Thymus (tissue), 11 donors: ENCODE data around the gene KCNMB3. TPM values are rescaled to one million over a fixed set of nuclear protein-coding genes. Genes with fewer than 3 reads are reported as not detected.
"Not testable (repeated sequence)": the region's sequence is repeated elsewhere in the genome, so short reads cannot be mapped to it uniquely, and the experiment has no call there.

Experiments used
- DNase-seq, 9 donors: peaks; one replicate each; pipeline ENCODE4 v3.0.0-alpha.2; 2013; ENCODE audit warnings: low spot score in 9 of 9, low read depth in 6 of 9, missing footprints in 1 of 9
- H3K27ac ChIP-seq, 2 donors: one replicate each; pipeline ENCODE4 v1.5.1; 2013; ENCODE audit warnings: control low read depth in 1 of 2, low read depth in 1 of 2, low read length in 1 of 2, mild to moderate bottlenecking in 1 of 2, moderate library complexity in 1 of 2
- H3K27me3 ChIP-seq, 2 donors: one replicate each; pipeline ENCODE4 v1.5.1; 2013; ENCODE audit warnings: low read length in 1 of 2; ENCODE audit not compliant: control insufficient read depth in 2 of 2, insufficient read depth in 1 of 2
- H3K36me3 ChIP-seq, 2 donors: one replicate each; pipeline ENCODE4 v1.5.1; 2013; ENCODE audit warnings: low read length in 1 of 2, mild to moderate bottlenecking in 1 of 2, moderate library complexity in 1 of 2; ENCODE audit not compliant: control insufficient read depth in 2 of 2, insufficient read depth in 2 of 2
- H3K4me1 ChIP-seq, 2 donors: one replicate each; pipeline ENCODE4 v1.5.1; 2013; ENCODE audit warnings: low read length in 2 of 2; ENCODE audit not compliant: control insufficient read depth in 2 of 2, insufficient read depth in 2 of 2
- H3K4me3 ChIP-seq, 2 donors: one replicate each; pipeline ENCODE4 v1.5.1; 2013; ENCODE audit warnings: low read length in 2 of 2, control low read depth in 1 of 2, mild to moderate bottlenecking in 1 of 2
- H3K9me3 ChIP-seq, 2 donors: one replicate each; pipeline ENCODE4 v1.5.1; 2013; ENCODE audit warnings: low read length in 1 of 2, mild to moderate bottlenecking in 1 of 2; ENCODE audit not compliant: control insufficient read depth in 2 of 2, insufficient read depth in 1 of 2
- WGBS: extraction: QIAGEN DNeasy Blood & Tissue Kit; methylation state at CpG from one replicate; pipeline ENCODE4 v1.1.7; 2013; 5-methylcytosine and 5-hydroxymethylcytosine counted together
- polyA plus RNA-seq: library from polyadenylated mRNA; stranded (reverse); fragments of 200-250 nt; gene quantifications from one replicate; pipeline ENCODE4 v1.2.3, GENCODE V29; 2013
- total RNA-seq: library from RNA; stranded (reverse); fragments of 120-200 nt; gene quantifications from one replicate; pipeline ENCODE4 v1.2.4, GENCODE V29; 2013
- donor health status: healthy.

KCNMB3 gene
- total and polyA plus RNA-seq, 2 donors: 0.80 to 3.6 TPM

DNA sequence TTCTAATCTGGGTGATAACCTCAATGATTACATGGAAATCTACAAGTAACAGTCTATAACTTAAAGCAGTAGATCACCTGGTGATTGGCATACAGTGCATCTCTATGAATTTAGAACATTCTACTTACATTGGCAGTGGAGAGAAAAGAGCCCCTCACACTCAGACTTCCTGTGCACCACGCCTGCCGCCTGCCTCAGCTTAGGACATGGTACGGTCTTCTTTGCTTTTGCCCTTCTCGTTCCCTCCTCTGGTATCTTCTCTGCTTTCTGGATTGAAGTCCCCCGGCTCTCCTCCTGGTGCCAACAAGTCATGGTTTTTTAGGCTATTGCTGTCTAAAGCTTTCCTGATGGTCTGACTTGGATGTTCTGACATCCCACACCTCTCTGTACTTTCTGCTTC, 7.9 kb upstream of the KCNMB3 start:
- WGBS: 78% methylated on average over 5 of the region's 5 CpGs
- no peak overlapping the region for H3K27ac ChIP-seq

DNA sequence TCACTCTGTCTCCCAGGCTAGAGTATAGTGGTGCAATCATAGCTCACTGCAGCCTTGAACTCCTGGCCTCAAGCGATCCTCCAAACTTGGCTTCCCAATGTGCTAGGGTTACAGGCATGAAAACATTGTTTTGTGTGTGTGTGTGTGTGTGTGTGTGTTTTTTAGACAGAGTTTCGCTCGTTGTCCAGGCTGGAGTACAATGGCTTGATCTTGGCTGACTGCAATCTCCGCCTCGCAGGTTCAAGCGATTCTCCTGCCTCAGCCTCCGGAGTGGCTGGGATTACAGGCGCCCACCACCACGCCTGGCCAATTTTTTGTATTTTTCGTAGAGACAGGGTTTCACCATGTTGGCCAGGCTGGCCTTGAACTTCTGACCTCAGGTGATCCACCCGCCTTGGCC, 6.8 kb upstream of the KCNMB3 start:
- 97% methylated on average over 11 of the region's 11 CpGs for WGBS
- not testable (repeated sequence) for H3K4me3 ChIP-seq, H3K9me3 ChIP-seq, H3K4me1 ChIP-seq, H3K36me3 ChIP-seq, H3K27ac ChIP-seq, H3K27me3 ChIP-seq, DNase-seq

More for the DNA sequence above, 7.9 kb upstream of the KCNMB3 start:
- H3K4me3 ChIP-seq: no peak overlapping the region
- H3K36me3 ChIP-seq: no peaks in the 10 kb centered on the region
- H3K4me1 ChIP-seq: peaks cover 0 to 5% of the 10 kb centered on the region in 2 donors
- H3K27me3 ChIP-seq: no peaks in the 10 kb centered on the region
- peaks cover 0 to 6% of the 10 kb centered on the region in 2 donors for H3K9me3 ChIP-seq
- DNase-seq: no peak

DNA sequence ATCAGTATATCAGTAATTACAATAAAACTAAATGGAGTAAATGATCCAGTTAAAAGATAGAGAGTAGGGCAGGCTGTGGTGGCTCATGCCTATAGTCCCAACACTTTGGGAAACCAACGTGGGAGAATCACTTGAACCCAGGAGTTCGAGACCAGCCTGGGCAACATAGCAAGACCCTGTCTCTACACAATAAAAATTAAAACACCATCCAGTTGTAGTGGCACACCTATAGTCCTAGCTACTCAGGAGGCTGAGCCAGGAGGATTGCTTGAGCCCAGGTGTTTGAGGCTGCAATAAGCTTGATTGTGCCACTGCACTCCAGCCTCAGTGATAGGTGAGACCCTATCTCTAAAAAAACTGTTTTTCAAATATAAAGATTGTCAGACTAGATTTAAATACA, 5.9 kb upstream of the KCNMB3 start:
- Histone ChIP-seq H3K36me3 (no peaks in the 10 kb centered on the region), H3K27ac (no peak overlapping the region), H3K9me3 (no peaks in the 10 kb centered on the region), H3K4me3 (no peak overlapping the region), H3K4me1 (peaks cover 0 to 5% of the 10 kb centered on the region in 2 donors), H3K27me3 (no peaks in the 10 kb centered on the region)
- DNase-seq: no peak
- 97% methylated on average over 2 of the region's 2 CpGs for WGBS

DNA sequence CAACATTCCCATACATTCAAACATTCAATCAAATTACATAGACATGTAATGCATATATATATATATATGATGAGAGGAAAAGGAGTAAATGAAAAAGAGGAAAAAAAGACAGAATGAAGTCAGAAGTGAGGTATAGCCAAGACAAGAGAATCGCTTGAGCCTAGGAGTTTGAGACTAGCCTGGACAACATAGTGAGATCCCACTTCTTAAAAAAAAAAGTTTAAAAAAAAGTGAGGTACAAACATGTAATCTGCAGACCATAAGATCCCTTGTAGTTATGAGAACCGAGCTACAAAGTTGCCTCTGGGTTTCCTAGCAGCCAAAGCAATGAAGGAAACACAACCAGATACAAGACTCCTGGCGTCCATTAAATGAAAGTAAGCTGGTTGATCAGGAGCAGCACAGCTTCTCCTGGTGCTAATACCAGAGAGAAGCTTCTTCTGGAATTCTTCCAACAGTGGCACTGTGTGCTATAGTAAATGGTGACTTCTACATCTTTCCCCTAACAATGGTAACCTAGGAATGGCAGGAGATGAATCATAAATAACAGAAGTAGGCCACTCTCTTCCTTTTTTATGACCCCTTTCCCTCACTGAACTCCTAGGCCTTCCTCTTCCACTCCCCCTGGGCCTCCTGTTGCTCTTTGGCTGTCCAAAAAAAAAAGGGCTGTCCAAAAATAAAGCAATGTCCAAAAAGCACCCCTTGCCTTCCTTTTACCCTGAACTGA, 3.5 kb downstream of the KCNMB3 start:
- no peak overlapping the region for H3K4me3 ChIP-seq
- DNase-seq: no peak
- no peaks in the 10 kb centered on the region for H3K9me3 ChIP-seq
- no peaks in the 10 kb centered on the region for H3K36me3 ChIP-seq
- H3K27me3 ChIP-seq: no peaks in the 10 kb centered on the region
- H3K27ac ChIP-seq: no peak overlapping the region
- H3K4me1 ChIP-seq: no peaks in the 10 kb centered on the region
- 98% methylated on average over 3 of the region's 3 CpGs for WGBS

DNA sequence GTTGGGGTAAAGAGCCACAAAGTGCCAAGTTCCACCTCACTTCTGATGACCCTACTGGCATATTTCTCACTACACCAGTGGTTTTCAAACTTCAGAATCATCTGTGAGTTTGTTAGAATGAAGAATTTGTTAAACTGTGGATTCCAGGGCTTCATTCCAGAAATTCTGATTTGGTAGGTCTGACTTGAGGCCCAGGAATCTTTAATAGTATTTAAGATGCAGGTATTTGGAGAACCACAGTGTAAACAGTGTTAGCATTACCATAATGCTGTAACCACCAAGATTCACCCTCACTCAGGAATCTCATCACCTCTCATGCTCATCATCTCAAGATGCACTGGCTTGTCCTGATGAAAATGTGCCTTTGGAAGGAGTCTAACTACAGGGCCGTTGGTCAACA, 6.0 kb downstream of the KCNMB3 start:
- 100% methylated on average over 1 of the region's 1 CpG for WGBS

DNA sequence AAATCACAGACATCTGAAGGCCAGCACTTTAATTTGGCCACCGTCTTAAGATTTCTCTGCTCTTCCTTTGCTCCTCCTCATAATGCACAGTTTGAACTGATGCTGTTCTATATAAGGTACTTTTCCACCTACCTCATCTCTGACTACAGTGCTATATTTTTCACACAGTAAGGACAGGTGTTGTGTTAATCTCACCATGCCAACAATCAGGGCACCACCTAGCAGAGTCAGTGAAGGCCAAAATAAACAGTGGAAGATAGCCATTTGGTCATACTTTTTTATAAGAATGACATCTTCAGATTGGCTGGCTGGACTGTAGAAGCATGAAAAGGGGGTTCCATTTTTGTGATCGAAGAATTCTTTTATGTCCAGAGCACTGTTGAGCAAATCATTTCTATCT, 8.1 kb downstream of the KCNMB3 start:
- not testable (repeated sequence) for DNase-seq, H3K27me3 ChIP-seq, H3K36me3 ChIP-seq, H3K4me1 ChIP-seq, H3K27ac ChIP-seq, H3K9me3 ChIP-seq, H3K4me3 ChIP-seq
- 100% methylated on average over 1 of the region's 2 CpGs for WGBS

More for the DNA sequence above, 6.0 kb downstream of the KCNMB3 start:
- no peaks in the 10 kb centered on the region for H3K36me3 ChIP-seq
- no peak overlapping the region for H3K27ac ChIP-seq
- no peaks in the 10 kb centered on the region for H3K9me3 ChIP-seq
- H3K27me3 ChIP-seq: no peaks in the 10 kb centered on the region
- no peak overlapping the region for H3K4me3 ChIP-seq
- no peak for DNase-seq
- H3K4me1 ChIP-seq: no peaks in the 10 kb centered on the region

DNA sequence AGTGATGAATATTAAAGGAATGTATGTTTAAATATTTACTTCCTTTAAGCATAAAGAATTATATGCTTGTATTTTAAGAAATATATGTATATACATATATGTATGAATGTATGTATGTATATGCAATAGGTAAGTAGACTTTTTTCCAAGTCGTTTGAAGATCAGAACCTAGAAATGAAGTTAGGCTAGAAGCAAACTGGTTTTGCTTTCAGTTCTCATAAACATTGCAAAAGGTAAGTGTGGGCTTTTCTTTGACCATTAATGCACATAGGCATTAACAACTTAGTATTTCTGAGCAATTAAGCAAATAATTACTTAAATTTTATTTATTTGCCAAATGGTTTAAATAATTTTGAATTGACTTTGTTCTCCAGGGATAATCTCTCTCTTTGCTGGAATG, 10.6 kb downstream of the KCNMB3 start:
- H3K36me3 ChIP-seq, H3K9me3 ChIP-seq, H3K4me3 ChIP-seq, DNase-seq, H3K27ac ChIP-seq, H3K27me3 ChIP-seq, H3K4me1 ChIP-seq: not testable (repeated sequence)
- WGBS: 53% methylated on average over 1 of the region's 1 CpG

DNA sequence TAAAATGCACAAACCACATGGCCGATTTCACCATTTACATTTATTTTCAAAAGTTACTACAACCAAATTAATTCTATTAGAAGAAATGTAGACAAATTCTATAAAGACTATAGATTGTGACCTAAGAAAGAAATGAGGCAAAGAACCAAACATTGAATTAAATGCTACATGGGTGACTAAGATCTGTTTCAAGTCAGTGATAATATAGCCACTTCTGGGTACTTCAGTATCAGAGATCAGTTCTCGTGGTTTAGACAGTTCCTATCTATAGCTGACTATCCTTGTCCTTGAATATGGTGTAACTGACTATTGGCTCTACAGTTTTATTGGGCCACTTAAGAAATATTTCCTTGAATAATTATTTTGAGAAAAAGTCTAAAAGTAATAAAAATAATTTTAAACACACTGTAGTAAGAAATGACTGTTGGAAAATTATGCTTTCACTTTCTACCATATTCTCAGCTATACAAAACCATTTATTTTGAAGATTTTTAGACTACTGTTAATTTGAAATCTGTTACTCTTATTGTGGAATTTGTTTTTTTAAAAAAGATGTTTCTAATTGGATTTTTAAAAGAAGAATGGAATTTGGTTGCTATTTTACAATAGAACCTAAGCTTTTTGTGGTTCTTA, 14.1 kb downstream of the KCNMB3 start:
- Histone ChIP-seq H3K36me3 (peaks cover 0 to 16% of the 10 kb centered on the region in 2 donors), H3K27me3 (no peaks in the 10 kb centered on the region), H3K27ac (no peak overlapping the region), H3K4me1 (no peaks in the 10 kb centered on the region), H3K9me3 (no peaks in the 10 kb centered on the region), H3K4me3 (no peak overlapping the region)
- 94% methylated on average over 2 of the region's 2 CpGs for WGBS
- DNase-seq: peak in 1 of 9 donors; percentile 2

DNA sequence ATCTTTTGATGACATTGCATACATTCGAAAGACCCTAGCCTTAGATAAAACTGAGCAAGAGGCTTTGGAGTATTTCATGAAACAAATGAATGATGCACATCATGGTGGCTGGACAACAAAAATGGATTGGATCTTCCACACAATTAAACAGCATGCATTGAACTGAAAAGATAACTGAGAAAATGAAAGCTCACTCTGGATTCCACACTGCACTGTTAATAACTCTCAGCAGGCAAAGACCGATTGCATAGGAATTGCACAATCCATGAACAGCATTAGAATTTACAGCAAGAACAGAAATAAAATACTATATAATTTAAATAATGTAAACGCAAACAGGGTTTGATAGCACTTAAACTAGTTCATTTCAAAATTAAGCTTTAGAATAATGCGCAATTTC, 16.7 kb downstream of the KCNMB3 start:
- DNase-seq: no peak
- peaks cover 10 to 30% of the 10 kb centered on the region in 2 donors for H3K36me3 ChIP-seq
- WGBS: 98% methylated on average over 4 of the region's 4 CpGs

More for the DNA sequence above, 16.7 kb downstream of the KCNMB3 start:
- Histone ChIP-seq H3K27ac (no peak overlapping the region), H3K4me1 (no peaks in the 10 kb centered on the region), H3K9me3 (no peaks in the 10 kb centered on the region), H3K4me3 (no peak overlapping the region), H3K27me3 (no peaks in the 10 kb centered on the region)
